HG02840 (cell line): ENCODE data around the gene TMCC3.
A peak's percentile ranks its signal among the peaks of the same experiment; 100 is the strongest.
"Not testable (repeated sequence)": the region's sequence is repeated elsewhere in the genome, so short reads cannot be mapped to it uniquely, and the experiment has no call there.

Source experiments
- ATAC-seq: cut with Tn5 transposase; IDR thresholded peaks from one replicate; pipeline ENCODE4 v1.9.1; 2021; ENCODE audit warnings: mild to moderate bottlenecking, moderate library complexity, moderate number of reproducible peaks; ENCODE audit not compliant: unreplicated experiment, low FRiP score

The TMCC3 gene

GRCh38 chr12:94575645-94576403 lies 74.5 kb downstream of the TMCC3 start:
- no peak for ATAC-seq

- ATAC-seq = no peak
Measured at GRCh38 chr12:94575024-94575423, 75.3 kb downstream of the TMCC3 start.

GRCh38 chr12:94571556-94571955 lies 78.8 kb downstream of the TMCC3 start:
- no peak for ATAC-seq

- no peak for ATAC-seq
Measured at GRCh38 chr12:94570161-94570560, 80.2 kb downstream of the TMCC3 start.

- no peak for ATAC-seq
Measured at GRCh38 chr12:94567761-94568160, 82.6 kb downstream of the TMCC3 start.

DNA sequence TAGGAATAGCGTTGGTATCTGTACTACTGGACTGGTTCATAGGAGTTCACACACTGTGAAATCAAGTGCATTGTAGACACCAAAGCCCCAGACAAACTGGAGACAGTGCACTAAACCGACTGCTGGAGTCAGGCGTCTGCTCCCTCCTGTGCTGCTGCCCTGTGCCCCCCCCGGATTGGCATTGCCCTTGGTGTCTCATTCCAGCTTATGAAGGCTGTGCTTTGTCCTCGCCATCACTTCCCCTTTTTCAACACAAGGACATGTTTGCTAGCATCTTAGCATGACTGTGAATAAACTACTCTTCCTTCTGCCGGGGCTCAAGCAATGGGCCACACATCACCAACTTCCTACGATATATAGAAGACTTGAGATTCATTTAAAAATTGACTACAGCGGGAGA lies 84.0 kb downstream of the TMCC3 start:
- ATAC-seq = no peak

- no peak for ATAC-seq
Measured at GRCh38 chr12:94565683-94566082, 84.7 kb downstream of the TMCC3 start.

GRCh38 chr12:94563286-94563685 lies 87.1 kb downstream of the TMCC3 start:
- no peak for ATAC-seq

GRCh38 chr12:94561943-94562411 lies 88.4 kb downstream of the TMCC3 start:
- peak; percentile 78 for ATAC-seq

DNA sequence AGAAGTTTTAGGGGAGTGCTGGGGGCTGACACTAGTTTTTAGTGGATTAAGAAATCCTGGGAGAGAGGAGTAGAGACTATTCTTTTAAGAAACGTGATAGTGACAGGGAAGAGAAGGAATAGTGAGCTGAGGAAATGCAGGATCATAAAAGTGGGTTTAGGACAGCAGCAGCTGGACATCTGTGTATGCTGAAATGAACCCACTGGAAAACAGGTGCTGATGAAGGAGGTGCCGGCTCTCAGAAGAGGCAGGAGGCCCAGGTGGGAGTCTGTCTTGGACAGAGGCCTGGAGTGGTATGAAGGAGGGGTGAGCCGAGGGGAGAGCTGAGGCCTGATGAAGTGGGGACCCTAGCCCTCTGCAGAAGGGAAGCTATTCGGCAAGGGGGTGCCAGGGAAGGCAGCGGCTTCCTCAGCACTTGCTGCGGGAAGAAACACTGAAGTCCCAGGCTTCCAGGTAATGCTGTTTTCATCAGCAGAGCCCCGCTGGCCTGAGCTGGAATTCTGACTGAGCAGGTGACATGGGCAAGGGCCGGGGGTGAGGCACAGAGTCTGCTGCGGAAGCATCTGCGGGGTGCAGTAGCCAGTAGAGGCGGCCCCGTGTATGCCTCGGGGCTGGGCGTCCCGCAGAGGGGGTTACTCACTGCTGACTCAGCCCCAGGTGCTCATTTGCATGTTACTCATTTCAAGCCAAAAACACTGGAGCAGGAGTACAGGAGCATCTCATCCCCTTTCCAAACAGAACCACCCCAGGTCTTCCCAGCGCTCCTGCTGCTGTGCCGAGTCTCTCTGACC lies 89.7 kb downstream of the TMCC3 start:
- ATAC-seq = peak; percentile 50

GRCh38 chr12:94558612-94559011 lies 91.7 kb downstream of the TMCC3 start:
- no peak for ATAC-seq

DNA sequence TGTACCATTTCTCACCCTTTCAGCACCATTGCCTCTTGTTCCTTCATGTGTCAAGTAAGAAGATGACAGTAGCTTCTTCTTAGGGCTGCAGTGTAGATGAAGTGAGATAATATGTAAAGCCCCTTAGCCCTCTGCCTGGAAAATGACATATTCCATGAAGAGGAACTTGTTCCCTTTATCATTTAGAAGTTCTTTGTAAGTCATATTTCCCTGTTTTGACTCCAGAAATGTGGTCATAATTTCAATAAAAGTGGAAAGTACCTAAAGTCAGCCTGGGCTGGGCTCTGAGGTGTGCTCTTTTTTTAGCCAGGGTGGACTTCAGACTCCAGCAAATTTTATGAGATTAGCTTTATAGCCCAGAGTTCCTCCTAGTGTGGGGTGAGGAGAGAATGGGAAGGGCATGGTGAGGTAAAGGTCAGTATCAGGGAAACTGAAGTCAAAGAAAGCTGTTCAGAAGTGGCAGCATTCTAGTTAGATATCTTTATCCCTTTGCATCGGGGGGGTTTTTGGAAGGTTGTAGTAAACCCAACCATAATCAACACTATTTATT lies 92.5 kb downstream of the TMCC3 start:
- no peak for ATAC-seq

- ATAC-seq = no peak
Measured at GRCh38 chr12:94555687-94556086, 94.7 kb downstream of the TMCC3 start.

GRCh38 chr12:94553875-94554274 lies 96.5 kb downstream of the TMCC3 start:
- ATAC-seq = no peak

GRCh38 chr12:94553130-94553519 lies 97.2 kb downstream of the TMCC3 start:
- ATAC-seq = no peak

DNA sequence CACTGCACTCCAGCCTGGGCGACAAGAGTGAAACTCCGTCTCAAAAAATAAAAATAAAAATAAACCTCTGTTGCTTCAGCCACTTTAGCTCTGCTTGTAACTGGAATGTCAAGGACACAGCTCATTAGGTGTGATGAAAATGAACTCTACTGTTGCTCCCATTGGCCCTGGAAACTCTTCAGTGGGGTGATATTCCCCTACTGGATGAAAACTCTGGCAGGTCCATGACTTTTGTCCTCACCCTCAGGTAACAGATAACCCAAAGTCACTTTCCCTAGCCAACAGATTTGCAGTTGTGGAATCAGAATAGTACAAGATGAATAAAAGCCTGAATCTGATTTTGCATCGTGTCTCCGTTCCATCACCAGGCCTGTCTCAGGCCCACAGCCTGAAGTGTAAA lies 98.5 kb downstream of the TMCC3 start:
- ATAC-seq = no peak

DNA sequence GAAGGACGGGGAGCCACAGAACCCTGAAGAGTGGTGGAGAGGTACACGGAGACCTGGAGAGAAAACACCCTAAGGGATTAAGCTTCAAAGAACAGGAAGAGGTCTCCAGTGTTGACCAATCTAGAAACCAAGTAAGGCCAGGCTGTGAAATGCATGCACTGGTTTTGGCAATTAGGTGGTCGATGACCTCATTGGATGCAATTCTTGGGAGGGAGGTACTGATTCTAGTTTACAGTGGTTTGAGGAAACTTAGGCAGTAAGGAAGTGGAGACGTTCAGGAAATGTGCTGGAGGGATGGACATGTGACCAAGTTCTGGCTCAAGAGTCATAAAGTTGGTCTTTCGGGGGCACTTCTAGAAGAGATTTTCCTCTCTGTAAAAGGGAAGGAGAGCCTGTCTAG lies 99.4 kb downstream of the TMCC3 start:
- ATAC-seq = no peak

DNA sequence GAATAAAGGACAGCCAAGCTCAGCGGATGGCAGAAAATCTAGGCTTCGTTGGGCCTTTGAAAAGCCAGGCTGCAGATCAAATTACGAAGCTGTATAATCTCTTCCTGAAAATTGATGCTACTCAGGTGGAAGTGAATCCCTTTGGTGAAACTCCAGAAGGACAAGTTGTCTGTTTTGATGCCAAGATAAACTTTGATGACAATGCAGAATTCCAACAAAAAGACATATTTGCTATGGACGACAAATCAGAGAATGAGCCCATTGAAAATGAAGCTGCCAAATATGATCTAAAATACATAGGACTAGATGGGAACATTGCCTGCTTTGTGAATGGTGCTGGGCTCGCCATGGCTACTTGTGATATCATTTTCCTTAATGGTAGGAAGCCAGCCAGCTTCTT lies 101.5 kb downstream of the TMCC3 start:
- ATAC-seq = not testable (repeated sequence)

DNA sequence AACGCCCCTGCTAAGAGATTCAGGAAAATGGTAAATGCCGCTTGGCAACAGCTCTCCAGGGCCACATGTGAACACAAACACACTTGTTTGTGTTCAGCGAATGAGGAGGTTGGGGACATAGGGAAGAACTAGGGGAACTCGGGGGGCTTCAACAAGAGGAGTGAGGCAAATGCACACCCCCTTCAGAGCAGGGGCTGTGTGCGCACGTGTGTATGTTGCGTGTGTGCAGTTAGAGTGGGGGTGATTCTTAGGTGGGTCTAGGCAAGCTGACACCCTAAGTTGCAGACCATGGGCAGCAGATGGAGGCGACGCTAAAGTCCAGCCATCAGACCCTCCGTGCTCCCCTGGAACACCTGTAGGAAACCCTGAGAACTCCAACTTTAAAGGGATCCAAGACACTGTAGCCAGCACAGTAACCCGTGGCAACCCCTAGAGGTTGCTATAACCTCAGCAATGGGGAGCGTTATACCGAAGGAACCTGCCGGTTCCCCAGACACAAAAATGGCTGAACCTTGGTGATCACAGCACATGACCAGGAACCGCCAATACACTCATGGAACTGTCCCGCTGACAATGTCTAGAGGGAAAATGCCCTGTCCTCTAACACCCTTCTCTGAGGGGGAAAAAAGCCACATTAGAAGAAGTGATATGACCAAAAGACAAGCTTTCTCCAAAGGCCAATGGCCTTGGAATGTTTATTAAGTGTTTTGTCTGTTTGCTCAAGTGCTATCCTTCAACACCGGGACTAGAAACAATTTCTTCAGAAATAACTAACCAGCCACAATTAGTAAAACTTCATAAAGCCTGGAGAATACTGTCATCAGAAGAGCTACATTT lies 104.2 kb downstream of the TMCC3 start:
- ATAC-seq = no peak

DNA sequence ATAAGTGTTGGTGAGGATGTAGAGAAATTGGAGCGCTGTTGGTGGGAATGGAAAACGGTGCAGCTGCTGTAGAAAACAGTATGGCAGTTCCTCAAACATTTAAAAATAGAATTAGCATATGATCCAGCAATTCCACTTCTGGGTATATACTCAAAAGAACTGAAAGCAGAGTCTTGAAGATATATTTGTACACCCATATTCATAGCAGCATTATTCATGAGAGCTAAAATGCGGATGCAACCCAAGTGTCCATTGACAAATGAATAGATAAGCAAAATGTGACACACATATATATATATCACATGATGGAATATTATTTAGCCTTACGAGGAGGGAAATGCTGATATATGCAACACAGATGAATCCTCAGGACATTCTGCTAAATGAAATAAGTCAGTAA lies 106.0 kb downstream of the TMCC3 start:
- no peak for ATAC-seq

DNA sequence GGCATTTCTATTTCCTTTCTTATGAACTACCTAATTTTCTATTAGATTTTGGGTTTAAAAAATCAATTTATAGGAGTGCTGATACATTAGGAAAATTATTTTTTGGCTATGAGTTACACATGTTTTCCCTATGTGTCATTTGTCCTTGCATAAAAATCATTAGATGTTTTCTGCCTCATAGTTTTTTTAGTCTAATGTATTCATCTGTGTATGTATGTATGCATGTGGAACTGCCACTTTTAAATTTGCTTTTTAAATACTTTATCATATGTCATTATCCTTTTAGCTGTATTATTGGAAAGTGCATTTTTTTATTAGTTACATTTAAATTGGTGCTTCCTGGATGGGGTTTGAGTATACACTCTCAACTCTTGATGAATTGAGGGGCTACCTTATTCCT lies 112.0 kb downstream of the TMCC3 start:
- ATAC-seq = no peak
